Body of pancreas (tissue), 4 donors: ENCODE results near the gene SCRT2.

Experiments used
- CTCF ChIP-seq, 7 experiments: fragments of 450-650 bp in 4 of 7; fragments of 200-600 bp in 3 of 7; sonication (generic) in 3 of 7; IDR thresholded peaks; one replicate each; pipeline ENCODE4 v1.5.1; 2016 to 2019; ENCODE audit warnings: antibody characterized with exemption in 7 of 7
- POLR2A ChIP-seq, 3 donors: fragments of 450-650 bp; IDR thresholded peaks; one replicate each; pipeline ENCODE4 v1.6.1; 2016; ENCODE audit warnings: antibody characterized with exemption in 3 of 3, mild to moderate bottlenecking in 2 of 3

- TF ChIP-seq CTCF (IDR thresholded peaks at IDR 0.05) (no peak), POLR2A (IDR thresholded peaks at IDR 0.05) (no peak)
These were observed 54.4 kb downstream of the SCRT2 start for GRCh38 chr20:621125-621756.
